Breast epithelium (tissue), 4 donors: Measurements from ENCODE around the gene MMAA. TPM values are rescaled to one million over a fixed set of nuclear protein-coding genes. Genes with fewer than 3 reads are reported as not detected.
"Not testable (repeated sequence)": the region's sequence is repeated elsewhere in the genome, so short reads cannot be mapped to it uniquely, and the experiment has no call there.

Source experiments
- DNase-seq, 2 donors: peaks; one replicate each; pipeline ENCODE4 v3.0.0-alpha.2; 2019; ENCODE audit warnings: low spot score in 2 of 2
- H3K27ac ChIP-seq, 2 donors: fragments of 200-600 bp; sonication (generic) in 1 of 2; one replicate each; pipeline ENCODE4 v1.5.1; 2016 to 2019; ENCODE audit warnings: mild to moderate bottlenecking in 1 of 2
- H3K27me3 ChIP-seq, 2 donors: fragments of 200-600 bp; sonication (generic) in 1 of 2; one replicate each; pipeline versions ENCODE4 v1.5.1 to v1.6.0; 2017 to 2019; ENCODE audit warnings: control low read depth in 1 of 2, mild to moderate bottlenecking in 1 of 2
- H3K36me3 ChIP-seq: fragments of 200-600 bp; one replicate; pipeline ENCODE4 v1.5.1; 2019
- H3K4me1 ChIP-seq, 2 donors: fragments of 200-600 bp; sonication (generic); one replicate each; pipeline ENCODE4 v1.5.1; 2016 to 2019; ENCODE audit warnings: control low read depth in 1 of 2
- H3K4me3 ChIP-seq, 3 donors: fragments of 200-600 bp; sonication (generic); 1 replicate in 2 of 3; 2 replicates in 1 of 3; pipeline ENCODE4 v1.5.1; 2016 to 2019; ENCODE audit warnings: mild to moderate bottlenecking in 3 of 3, moderate library complexity in 2 of 3
- H3K9me3 ChIP-seq, 2 donors: fragments of 200-600 bp; sonication (generic) in 1 of 2; one replicate each; pipeline ENCODE4 v1.5.1; 2016 to 2019; ENCODE audit warnings: control low read depth in 1 of 2
- CTCF ChIP-seq, 3 donors: fragments of 450-650 bp; IDR thresholded peaks; one replicate each; pipeline ENCODE4 v1.5.1; 2016 to 2017; ENCODE audit warnings: antibody characterized with exemption in 3 of 3, mild to moderate bottlenecking in 3 of 3, moderate library complexity in 3 of 3
- POLR2A ChIP-seq: fragments of 450-650 bp; IDR thresholded peaks from one replicate; pipeline ENCODE4 v1.6.1; 2016; ENCODE audit warnings: antibody characterized with exemption, mild to moderate bottlenecking, moderate library complexity
- POLR2AphosphoS5 ChIP-seq, 3 donors: sonication (generic); formaldehyde crosslinking; IDR thresholded peaks; one replicate each; pipeline ENCODE4 v1.6.1; 2017; ENCODE audit warnings: antibody characterized with exemption in 3 of 3
- intact Hi-C: fragments of 100-400 bp; cut with DNase I; formaldehyde crosslinking; loops from one replicate; pipeline ENCODE4 v1.15.1; 2023; ENCODE audit warnings: low total_unique reads
- total RNA-seq, 3 donors: library from RNA; depleted of rRNA; stranded (reverse); fragments of >200 nt; gene quantifications; one replicate each; pipeline ENCODE4 v1.1.0, GENCODE V29; 2016

Gene MMAA
- 1 to 10 TPM; 4.2 to 5.7 (median 5.6) TPM for total RNA-seq

DNA sequence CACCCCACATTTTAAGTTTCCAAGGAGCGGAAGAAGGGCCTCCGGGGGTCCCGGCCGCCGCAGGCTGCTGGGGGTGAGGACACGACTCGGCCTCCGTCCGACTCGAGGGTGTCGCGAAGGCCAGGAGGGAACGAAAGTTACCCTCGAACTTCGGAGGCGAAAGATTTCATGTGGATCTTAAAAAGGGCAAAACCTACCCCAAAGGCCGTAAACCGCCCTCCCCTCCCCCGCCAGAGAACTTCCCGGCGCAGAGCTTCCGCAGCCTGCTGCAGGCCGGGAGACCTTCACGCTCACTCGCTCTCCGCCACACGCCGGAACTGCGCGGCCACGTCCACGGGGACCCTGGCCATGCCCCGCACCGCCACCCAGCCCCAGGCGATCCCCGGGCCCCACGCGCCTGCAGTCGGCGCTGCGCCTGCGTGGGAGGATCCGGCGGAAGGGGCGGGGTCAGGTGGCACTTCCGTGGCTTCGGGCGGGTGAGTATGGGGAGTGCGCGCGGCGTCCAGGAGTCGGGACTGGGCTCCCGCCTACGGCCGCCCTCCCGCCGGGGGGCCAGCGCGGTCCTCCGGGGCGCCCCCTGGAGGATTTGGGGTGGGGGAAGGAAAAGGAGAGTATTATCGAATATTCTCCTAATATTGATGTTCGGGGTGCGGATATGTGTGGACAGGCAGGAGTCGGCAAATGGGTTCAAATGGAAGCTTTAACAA lies at the start of gene MMAA:
Gene MMAA, plus strand, starts transcription at position 454 of the 707 bp plus-strand sequence. CDS start 19,755 bp downstream, outside the sequence.
- Histone ChIP-seq H3K27me3 (no peaks in the 10 kb centered on the region), H3K4me3 (peak within 1 kb of the TSS; percentile 69 to 88 (median 85)), H3K9me3 (no peaks in the 10 kb centered on the region), H3K36me3 (no peaks in the 10 kb centered on the region), H3K4me1 (peaks cover 0 to 4% of the 10 kb centered on the region in 2 donors), H3K27ac (peak within 1 kb of the TSS; percentile 98)
- DNase-seq, result peak; percentile 88 to 95
- intact Hi-C loops, result no loop called here
- TF ChIP-seq CTCF (IDR thresholded peaks at IDR 0.05) (peak; percentile 62 to 63 (median 63)), POLR2AphosphoS5 (IDR thresholded peaks at IDR 0.05) (peak; percentile 96 to 99 (median 98)), POLR2A (peak; percentile 96)

GRCh38 chr4:145574546-145574945 lies 44.6 kb upstream of the MMAA start:
- intact Hi-C loops, DNase-seq: not testable (repeated sequence)

GRCh38 chr4:145580906-145581305 lies 38.3 kb upstream of the MMAA start:
- TF ChIP-seq POLR2A (no peak), CTCF (IDR thresholded peaks at IDR 0.05) (no peak), POLR2AphosphoS5 (IDR thresholded peaks at IDR 0.05) (no peak)
- intact Hi-C loops, result no loop called here
- Histone ChIP-seq H3K9me3 (no peaks in the 10 kb centered on the region), H3K27ac (no peak overlapping the region), H3K4me1 (no peaks in the 10 kb centered on the region), H3K27me3 (no peaks in the 10 kb centered on the region), H3K4me3 (no peak overlapping the region), H3K36me3 (no peaks in the 10 kb centered on the region)
- no peak for DNase-seq

More at GRCh38 chr4:145574546-145574945, 44.6 kb upstream of the MMAA start:
- H3K4me1 ChIP-seq, H3K4me3 ChIP-seq, H3K9me3 ChIP-seq, H3K27ac ChIP-seq, H3K36me3 ChIP-seq, H3K27me3 ChIP-seq: not testable (repeated sequence)

DNA sequence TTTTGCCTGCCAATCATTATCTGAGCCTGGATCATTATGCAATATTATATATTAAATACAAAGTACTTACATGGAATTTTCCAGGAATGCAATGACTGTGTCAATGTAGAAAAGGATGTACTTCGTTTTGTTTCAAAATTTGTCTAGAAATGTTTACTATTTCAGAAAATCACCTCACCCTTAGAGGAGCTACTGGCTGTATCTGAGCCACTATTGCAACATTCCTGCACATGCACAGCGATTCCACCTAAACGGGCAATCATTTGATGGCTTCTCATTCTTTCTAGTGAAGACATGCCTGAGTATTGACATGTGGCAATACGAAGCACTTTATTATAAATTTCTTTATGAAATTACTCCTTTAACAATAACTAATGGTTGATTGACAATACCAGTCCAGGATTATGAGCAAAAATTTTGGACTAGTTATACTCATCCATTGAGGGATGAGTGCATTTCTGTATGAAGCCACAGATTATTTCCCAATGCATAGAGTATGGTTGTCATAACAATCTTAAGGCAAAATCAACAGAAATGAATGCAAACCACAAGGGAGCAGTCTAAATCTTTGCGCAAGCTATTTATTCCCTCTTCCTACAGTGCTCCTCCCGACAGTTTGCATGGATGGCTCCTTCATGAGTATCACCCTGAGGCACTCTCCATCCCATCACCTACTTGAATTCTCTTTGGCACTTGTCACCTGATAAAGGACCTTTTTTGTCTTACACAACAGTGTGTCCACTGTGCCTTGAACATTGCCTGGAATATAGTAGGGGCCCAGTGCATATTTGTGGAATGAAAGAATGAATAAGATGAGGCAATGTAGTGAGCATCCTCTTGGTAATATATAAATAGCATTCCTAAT lies 35.8 kb upstream of the MMAA start:
- intact Hi-C loops, result no loop called here
- no peak for DNase-seq
- Histone ChIP-seq H3K27ac (no peak overlapping the region), H3K27me3 (no peaks in the 10 kb centered on the region), H3K4me1 (no peaks in the 10 kb centered on the region), H3K9me3 (no peaks in the 10 kb centered on the region), H3K4me3 (no peak overlapping the region), H3K36me3 (no peaks in the 10 kb centered on the region)
- TF ChIP-seq POLR2A (no peak), CTCF (IDR thresholded peaks at IDR 0.05) (no peak), POLR2AphosphoS5 (IDR thresholded peaks at IDR 0.05) (no peak)

DNA sequence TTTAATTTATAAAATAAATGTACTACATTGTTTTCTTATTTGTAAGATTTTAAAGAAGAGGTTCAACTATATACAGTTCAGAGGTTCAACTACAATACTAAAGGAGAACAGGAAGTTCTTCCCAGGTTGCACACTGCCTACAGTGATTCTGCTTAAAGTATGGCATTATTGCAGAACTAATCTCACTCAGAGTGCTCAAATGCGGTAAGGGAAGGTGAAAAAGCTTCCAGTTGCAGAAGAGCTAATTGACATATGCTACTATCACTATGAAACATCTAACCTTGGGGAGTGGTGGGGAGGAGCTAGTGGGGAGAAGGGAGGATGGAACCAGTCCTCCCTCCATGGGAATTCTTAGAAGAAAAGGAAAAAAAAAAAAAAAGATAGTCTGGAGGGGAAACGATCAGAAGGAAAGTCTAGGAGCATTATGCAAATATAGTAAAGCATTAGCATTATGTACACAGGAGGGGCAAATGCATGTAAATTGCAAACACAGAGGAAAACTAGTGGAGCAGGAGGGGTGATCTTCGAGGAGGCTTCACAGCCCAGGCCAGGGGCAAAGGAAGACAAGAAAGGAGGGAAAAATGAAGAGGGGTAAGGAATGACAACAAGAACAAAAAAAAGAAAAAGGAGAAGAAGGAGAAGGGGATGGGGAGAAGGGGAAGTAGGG lies 32.0 kb upstream of the MMAA start:
- no peaks in the 10 kb centered on the region for H3K9me3 ChIP-seq
- H3K36me3 ChIP-seq, result no peaks in the 10 kb centered on the region
- no peak overlapping the region for H3K27ac ChIP-seq
- H3K4me3 ChIP-seq, result no peak overlapping the region
- no peaks in the 10 kb centered on the region for H3K27me3 ChIP-seq
- intact Hi-C loops, result no loop called here
- TF ChIP-seq POLR2AphosphoS5 (IDR thresholded peaks at IDR 0.05) (no peak), POLR2A (no peak), CTCF (IDR thresholded peaks at IDR 0.05) (no peak)
- no peaks in the 10 kb centered on the region for H3K4me1 ChIP-seq
- no peak for DNase-seq

- H3K27ac ChIP-seq, DNase-seq, intact Hi-C loops, H3K4me1 ChIP-seq, H3K36me3 ChIP-seq, H3K27me3 ChIP-seq, H3K4me3 ChIP-seq, H3K9me3 ChIP-seq: not testable (repeated sequence)
Measured at GRCh38 chr4:145589381-145589780, 29.8 kb upstream of the MMAA start.
